DND-41 (cell line): ENCODE results near the gene HRH4.

Experiments used
- ATAC-seq: fragments of 200-7000 bp; cut with Tn5 transposase; 3 replicates; pipeline ENCODE4 v1.9.1; 2021; ENCODE audit warnings: low read depth; ENCODE audit not compliant: insufficient read depth
- DNase-seq: peaks from one replicate; pipeline ENCODE4 v3.0.0-alpha.2; 2020
- H2AFZ ChIP-seq: 2 replicates; pipeline ENCODE4 v1.6.0; 2012; ENCODE audit warnings: low read depth, low read length
- H3K27ac ChIP-seq: 2 replicates; pipeline ENCODE4 v1.5.1; 2012; ENCODE audit warnings: low read length, inconsistent platforms
- H3K27me3 ChIP-seq: fragments of 200-600 bp; sonication (generic); 2 replicates; pipeline ENCODE4 v1.6.0; 2012; ENCODE audit warnings: low read length, mild to moderate bottlenecking, inconsistent platforms; ENCODE audit not compliant: insufficient read depth, poor library complexity
- H3K36me3 ChIP-seq: 2 replicates; pipeline ENCODE4 v1.5.1; 2012; ENCODE audit warnings: low read length, inconsistent platforms; ENCODE audit not compliant: insufficient read depth
- H3K4me1 ChIP-seq: 2 replicates; pipeline ENCODE4 v1.5.1; 2012; ENCODE audit warnings: mild to moderate bottlenecking, low read length; ENCODE audit not compliant: insufficient read depth
- H3K4me2 ChIP-seq: 2 replicates; pipeline ENCODE4 v1.6.0; 2012; ENCODE audit warnings: mild to moderate bottlenecking, moderate library complexity, low read length, inconsistent platforms; ENCODE audit not compliant: insufficient read depth
- H3K4me3 ChIP-seq, 2 experiments: fragments of 200-600 bp in 1 of 2; shearing (Covaris generic) in 1 of 2; 2 replicates each; pipeline ENCODE4 v1.5.1; 2012 to 2016; ENCODE audit warnings: inconsistent platforms in 2 of 2, low read length in 2 of 2, mild to moderate bottlenecking in 2 of 2, low read depth in 1 of 2, moderate library complexity in 1 of 2
- H3K79me2 ChIP-seq: 2 replicates; pipeline ENCODE4 v1.6.0; 2012; ENCODE audit warnings: low read length, inconsistent platforms; ENCODE audit not compliant: insufficient read depth
- H3K9ac ChIP-seq: 2 replicates; pipeline ENCODE4 v1.6.0; 2012; ENCODE audit warnings: low read depth, mild to moderate bottlenecking, inconsistent platforms, low read length, moderate library complexity
- H3K9me3 ChIP-seq: 2 replicates; pipeline ENCODE4 v1.5.1; 2012; ENCODE audit warnings: low read length, moderate library complexity, mild to moderate bottlenecking, inconsistent platforms; ENCODE audit not compliant: insufficient read depth, severe bottlenecking
- H4K20me1 ChIP-seq: 2 replicates; pipeline ENCODE4 v1.6.0; 2012; ENCODE audit warnings: low read length; ENCODE audit not compliant: insufficient read depth
- CTCF ChIP-seq: IDR thresholded peaks from 2 replicates; pipeline ENCODE4 v1.5.1; 2012; ENCODE audit warnings: borderline replicate concordance, low read length, moderate library complexity, mild to moderate bottlenecking; ENCODE audit not compliant: poor library complexity, severe bottlenecking; ENCODE audit errors: extremely low read depth
- EZH2 ChIP-seq: IDR thresholded peaks from 3 replicates; pipeline ENCODE4 v1.6.1; 2012; ENCODE audit warnings: borderline replicate concordance, low read depth, mild to moderate bottlenecking, moderate library complexity, low read length, inconsistent platforms; ENCODE audit not compliant: severe bottlenecking

The HRH4 gene

GRCh38 chr18:24497031-24497754 lies 36.8 kb downstream of the HRH4 start:
- TF ChIP-seq EZH2 (no peak), CTCF (no peak)

GRCh38 chr18:24499814-24500213 lies 39.4 kb downstream of the HRH4 start:
- no peak overlapping the region for H2AFZ ChIP-seq
- ATAC-seq, result no peak
- H3K79me2 ChIP-seq, result no peaks in the 10 kb centered on the region
- H3K27me3 ChIP-seq, result peaks cover 4% of the 10 kb centered on the region
- no peaks in the 10 kb centered on the region for H4K20me1 ChIP-seq
- H3K9ac ChIP-seq, result no peak overlapping the region
- no peaks in the 10 kb centered on the region for H3K4me1 ChIP-seq
- H3K9me3 ChIP-seq, result no peaks in the 10 kb centered on the region
- H3K27ac ChIP-seq, result no peak overlapping the region
- TF ChIP-seq CTCF, result no peak
- no peak for TF ChIP-seq EZH2
- H3K4me3 ChIP-seq, result no peak overlapping the region
- H3K4me2 ChIP-seq, result no peak overlapping the region
- no peak for DNase-seq
- H3K36me3 ChIP-seq, result no peaks in the 10 kb centered on the region

More at GRCh38 chr18:24497031-24497754, 36.8 kb downstream of the HRH4 start:
- Histone ChIP-seq H3K4me1 (no peaks in the 10 kb centered on the region), H3K9ac (no peak overlapping the region), H3K9me3 (no peaks in the 10 kb centered on the region), H3K4me2 (no peak overlapping the region), H4K20me1 (no peaks in the 10 kb centered on the region), H3K27me3 (no peaks in the 10 kb centered on the region), H3K4me3 (no peak overlapping the region), H3K27ac (no peak overlapping the region), H3K79me2 (no peaks in the 10 kb centered on the region), H3K36me3 (no peaks in the 10 kb centered on the region), H2AFZ (no peak overlapping the region)
- DNase-seq (no peak), ATAC-seq (no peak)

- no peak overlapping the region for H3K4me3 ChIP-seq
- no peak overlapping the region for H3K27ac ChIP-seq
- no peaks in the 10 kb centered on the region for H4K20me1 ChIP-seq
- H3K36me3 ChIP-seq, result no peaks in the 10 kb centered on the region
- H3K9ac ChIP-seq, result no peak overlapping the region
- no peaks in the 10 kb centered on the region for H3K79me2 ChIP-seq
- TF ChIP-seq EZH2 (no peak), CTCF (no peak)
- DNase-seq (no peak), ATAC-seq (no peak)
- no peaks in the 10 kb centered on the region for H3K4me1 ChIP-seq
- H3K9me3 ChIP-seq, result no peaks in the 10 kb centered on the region
- peaks cover 4% of the 10 kb centered on the region for H3K27me3 ChIP-seq
- no peak overlapping the region for H2AFZ ChIP-seq
- no peak overlapping the region for H3K4me2 ChIP-seq
These were observed 39.8 kb downstream of the HRH4 start for GRCh38 chr18:24500217-24500616.
